ENCODE measurements around the gene PRAMEF1.
"Not testable (repeated sequence)": the region's sequence is repeated elsewhere in the genome, so short reads cannot be mapped to it uniquely, and the experiment has no call there.

DNA sequence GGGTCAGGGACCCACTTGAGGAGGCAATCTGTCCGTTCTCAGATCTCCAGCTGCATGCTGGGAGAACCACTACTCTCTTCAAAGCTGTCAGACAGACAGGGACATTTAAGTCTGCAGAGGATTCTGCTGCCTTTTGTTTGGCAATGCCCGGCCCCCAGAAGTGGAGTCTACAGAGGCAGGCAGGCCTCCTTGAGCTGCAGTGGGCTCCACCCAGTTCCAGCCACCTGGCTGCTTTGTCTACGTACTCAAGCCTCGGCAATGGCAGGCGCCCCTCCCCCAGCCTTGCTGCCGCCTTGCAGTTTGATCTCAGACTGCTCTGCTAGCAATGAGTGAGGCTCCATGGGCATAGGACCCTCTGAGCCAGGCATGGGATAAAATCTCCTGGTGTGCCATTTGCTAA lies 27.9 kb downstream of the PRAMEF1 start:
- TF ChIP-seq, protein P1, sequence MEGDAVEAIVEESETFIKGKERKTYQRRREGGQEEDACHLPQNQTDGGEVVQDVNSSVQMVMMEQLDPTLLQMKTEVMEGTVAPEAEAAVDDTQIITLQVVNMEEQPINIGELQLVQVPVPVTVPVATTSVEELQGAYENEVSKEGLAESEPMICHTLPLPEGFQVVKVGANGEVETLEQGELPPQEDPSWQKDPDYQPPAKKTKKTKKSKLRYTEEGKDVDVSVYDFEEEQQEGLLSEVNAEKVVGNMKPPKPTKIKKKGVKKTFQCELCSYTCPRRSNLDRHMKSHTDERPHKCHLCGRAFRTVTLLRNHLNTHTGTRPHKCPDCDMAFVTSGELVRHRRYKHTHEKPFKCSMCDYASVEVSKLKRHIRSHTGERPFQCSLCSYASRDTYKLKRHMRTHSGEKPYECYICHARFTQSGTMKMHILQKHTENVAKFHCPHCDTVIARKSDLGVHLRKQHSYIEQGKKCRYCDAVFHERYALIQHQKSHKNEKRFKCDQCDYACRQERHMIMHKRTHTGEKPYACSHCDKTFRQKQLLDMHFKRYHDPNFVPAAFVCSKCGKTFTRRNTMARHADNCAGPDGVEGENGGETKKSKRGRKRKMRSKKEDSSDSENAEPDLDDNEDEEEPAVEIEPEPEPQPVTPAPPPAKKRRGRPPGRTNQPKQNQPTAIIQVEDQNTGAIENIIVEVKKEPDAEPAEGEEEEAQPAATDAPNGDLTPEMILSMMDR (IDR thresholded peaks at IDR 0.05), result not testable (repeated sequence)
- TF ChIP-seq ZFX (IDR thresholded peaks at IDR 0.05; ENCODE audit: borderline replicate concordance), result not testable (repeated sequence)
